Omental fat pad (tissue), 4 donors: ENCODE data around the gene KRAS. TPM values are rescaled to one million over a fixed set of nuclear protein-coding genes. Genes with fewer than 3 reads are reported as not detected.

Experiments used
- ATAC-seq: fragments of 150-250 bp; one replicate; pipeline ENCODE4 v1.9.1; 2016; ENCODE audit warnings: mild to moderate bottlenecking, moderate library complexity; ENCODE audit not compliant: low FRiP score
- DNase-seq: peaks from one replicate; pipeline ENCODE4 v3.0.0-alpha.2; 2019; ENCODE audit warnings: low spot score
- CTCF ChIP-seq, 3 donors: fragments of 450-650 bp; IDR thresholded peaks; one replicate each; pipeline ENCODE4 v1.5.1; 2016 to 2017; ENCODE audit warnings: antibody characterized with exemption in 3 of 3, mild to moderate bottlenecking in 3 of 3, moderate library complexity in 2 of 3
- total RNA-seq, 4 donors: library from RNA; depleted of rRNA; stranded (reverse); fragments of >200 nt; gene quantifications; one replicate each; pipeline ENCODE4 v1.1.0, GENCODE V29; 2016

The KRAS gene
- total RNA-seq, 4 donors from 2014 or later: 10.7 to 22.1 (median 16.3) TPM

DNA sequence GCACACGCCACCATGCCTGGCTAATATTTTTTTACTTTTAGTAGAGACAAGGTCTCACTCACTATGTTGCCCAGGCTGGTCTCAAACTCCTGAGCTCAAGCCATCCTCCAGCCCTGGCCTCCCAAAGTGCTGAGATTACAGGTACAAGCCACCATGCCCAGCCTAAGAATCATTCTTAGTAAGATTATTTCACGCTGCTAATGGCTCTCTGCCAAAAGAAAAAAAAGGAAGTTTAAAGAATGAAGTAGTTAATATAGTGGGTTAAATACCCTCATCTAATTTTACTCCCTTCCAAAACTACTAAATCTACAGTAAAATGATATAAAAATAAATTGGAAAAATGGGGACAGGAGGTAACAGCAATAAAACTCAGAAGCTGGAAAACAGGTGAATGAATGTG is 53.1 kb downstream of the KRAS start:
- DNase-seq (no peak), ATAC-seq (no peak)
- TF ChIP-seq CTCF (IDR thresholded peaks at IDR 0.05): no peak

DNA sequence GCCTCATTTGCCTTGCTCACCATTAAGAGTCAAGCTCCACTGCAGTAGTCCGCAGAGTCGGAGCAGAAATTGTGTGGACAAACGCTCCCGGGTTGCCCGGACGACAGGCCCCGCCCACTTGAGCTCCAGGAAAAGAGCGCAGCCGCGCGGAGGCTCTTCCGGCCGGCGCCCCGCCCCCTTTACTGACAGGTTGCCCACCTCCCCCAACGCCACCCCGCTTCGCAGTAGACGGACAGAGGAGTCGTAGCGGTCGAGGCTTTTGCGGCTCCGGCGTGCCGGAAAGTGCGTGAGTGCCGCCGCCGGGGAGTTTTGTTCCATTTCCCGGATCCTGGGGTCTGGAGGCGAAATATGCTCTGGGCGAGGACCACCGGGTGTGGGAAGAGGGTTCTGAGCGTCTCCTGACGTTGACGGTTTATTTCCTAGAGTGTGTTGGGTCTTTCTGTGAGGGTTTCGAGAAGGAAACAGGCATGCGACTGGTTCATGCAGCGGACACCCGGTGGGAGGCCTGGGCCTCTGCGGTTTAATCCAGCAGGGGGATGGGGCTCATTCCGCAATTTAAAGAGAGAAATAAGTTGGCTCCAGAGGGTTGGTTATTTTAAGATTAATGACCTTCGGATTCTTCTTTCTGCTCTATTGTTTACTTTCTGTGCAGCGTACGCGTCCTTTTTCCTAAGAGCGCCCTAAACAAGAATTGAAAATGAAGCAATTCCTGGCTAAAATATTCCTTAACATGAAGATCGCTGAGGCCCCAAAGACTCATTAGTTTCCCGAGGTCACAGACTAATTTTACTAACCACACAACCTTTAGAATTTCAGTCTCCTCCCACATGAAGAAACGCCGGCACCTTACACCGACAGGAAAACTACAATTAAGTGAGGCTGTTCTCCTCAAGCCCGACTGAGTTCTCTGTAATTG is 55.4 kb downstream of the KRAS start, which contains the start of the genes DNAI7 and ETFRF1:
TSS of gene DNAI7 (minus strand) at position 105 of the 916 bp plus-strand sequence. CDS start at position 23, 82 bp downstream.
TSS of gene ETFRF1 (plus strand) at position 182 of the 916 bp plus-strand sequence. CDS start 8,720 bp downstream, outside the sequence.
- ATAC-seq: peak; percentile 98

GRCh38 chr12:25194722-25195055 is 56.0 kb downstream of the KRAS start:
- TF ChIP-seq CTCF (IDR thresholded peaks at IDR 0.05): no peak
- DNase-seq: no peak
- ATAC-seq: peak; percentile 24

More for the DNA sequence above, 55.4 kb downstream of the KRAS start, which contains the start of the genes DNAI7 and ETFRF1:
- no peak for TF ChIP-seq CTCF (IDR thresholded peaks at IDR 0.05)
- DNase-seq: peak; percentile 97

DNA sequence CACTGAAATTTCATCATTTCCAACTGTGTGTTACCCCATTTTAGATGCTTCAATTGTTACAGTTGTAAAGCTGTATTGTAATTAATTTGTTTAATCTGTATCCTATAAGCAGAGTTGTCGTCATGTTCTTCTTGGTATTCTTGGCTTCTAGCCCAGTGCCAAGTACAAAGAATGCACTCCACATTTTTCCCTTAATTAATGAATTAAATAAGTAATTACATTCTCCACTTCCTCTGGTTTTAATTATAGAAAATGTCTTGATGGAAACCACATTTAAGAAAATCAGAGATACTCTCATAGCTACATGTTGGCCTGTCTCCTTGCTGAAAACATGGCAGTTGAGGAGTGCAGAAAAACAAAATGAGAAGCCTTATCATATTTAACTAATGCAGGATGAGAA is 56.5 kb downstream of the KRAS start:
- no peak for DNase-seq
- no peak for ATAC-seq
- TF ChIP-seq CTCF (IDR thresholded peaks at IDR 0.05): no peak

DNA sequence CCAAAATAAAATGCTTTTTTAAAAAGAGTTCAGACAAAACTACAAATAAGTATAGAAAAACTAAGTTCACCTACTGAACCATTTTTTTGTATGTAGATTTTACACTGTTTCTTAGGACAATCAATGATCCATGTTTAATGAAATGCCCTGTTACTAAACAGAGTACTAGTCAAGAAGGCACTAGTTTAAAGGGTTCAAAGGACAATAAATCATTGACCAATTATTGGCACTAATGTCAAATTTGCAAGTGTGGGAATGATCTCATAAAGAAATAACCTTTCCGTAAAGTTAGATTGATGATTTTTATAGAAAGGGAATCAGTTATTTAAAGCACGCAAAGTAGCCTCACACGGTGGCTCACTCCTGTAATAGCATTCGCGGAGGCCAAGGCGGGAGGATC is 59.9 kb downstream of the KRAS start:
- no peak for TF ChIP-seq CTCF (IDR thresholded peaks at IDR 0.05)
- DNase-seq (no peak), ATAC-seq (no peak)

DNA sequence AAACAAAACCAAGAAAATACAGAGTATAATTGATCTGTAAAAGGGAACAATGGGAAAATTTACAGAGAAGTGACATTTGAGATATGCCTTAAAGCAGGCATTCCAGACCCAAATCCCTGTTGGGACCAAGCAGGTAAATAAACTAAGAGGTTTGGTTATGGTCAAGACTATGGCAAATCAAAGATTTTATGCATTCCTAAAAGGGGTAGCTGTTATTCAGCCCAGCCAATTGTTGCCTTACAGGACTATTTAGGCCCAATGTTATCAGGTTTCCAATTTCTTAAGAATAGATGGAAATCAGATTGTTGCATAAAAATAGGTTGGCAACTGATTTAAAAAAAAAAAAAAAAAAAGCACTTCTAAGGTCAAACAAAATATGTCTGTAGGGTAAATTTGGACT is 61.1 kb downstream of the KRAS start:
- DNase-seq: no peak
- no peak for ATAC-seq
- TF ChIP-seq CTCF (IDR thresholded peaks at IDR 0.05): no peak

DNA sequence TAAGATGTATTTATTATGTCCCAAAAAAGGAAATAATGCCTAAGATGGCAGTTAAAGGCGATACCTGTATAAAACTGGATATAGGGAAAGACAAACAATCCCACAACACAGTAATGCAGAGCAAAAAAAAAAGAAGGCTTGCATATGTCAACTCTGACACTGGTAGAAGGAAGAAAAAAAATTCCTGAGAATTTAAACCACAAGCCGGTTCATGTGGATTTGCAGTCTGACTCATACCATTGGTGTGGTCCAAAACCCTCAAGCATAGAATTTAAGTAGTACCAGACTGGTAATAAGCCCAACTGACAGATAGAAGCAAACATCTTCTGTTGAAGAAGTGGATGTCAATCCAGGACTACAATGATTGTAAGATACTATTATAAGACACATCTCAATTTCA is 62.9 kb downstream of the KRAS start:
- ATAC-seq (no peak), DNase-seq (no peak)
- no peak for TF ChIP-seq CTCF (IDR thresholded peaks at IDR 0.05)
